Measurements from ENCODE around the gene CCDC88C.

Gene CCDC88C

GRCh38 chr14:91350483-91350812, 67.2 kb downstream of the CCDC88C start:
- Histone ChIP-seq H3K9ac (ENCODE audit: low read length) (peak overlapping the region; percentile 20; the same call in 1 of the 2 replicates), H3K4me1 (ENCODE audit: low read length) (peaks cover 87% of the 10 kb centered on the region), H3K4me3 (ENCODE audit: low read length) (peak overlapping the region; percentile 59), H3K4me2 (ENCODE audit: low read length) (peak overlapping the region; percentile 80), H2AFZ (ENCODE audit: low read depth, low read length) (no peak overlapping the region), H3K9me3 (ENCODE audit: insufficient read depth, low read length) (no peaks in the 10 kb centered on the region), H3K36me3 (replicated peaks; ENCODE audit: low read depth, low read length) (peaks cover 21% of the 10 kb centered on the region), H4K20me1 (ENCODE audit: insufficient read depth, low read length) (peaks cover 74% of the 10 kb centered on the region), H3K27me3 (ENCODE audit: low read depth, low read length) (no peaks in the 10 kb centered on the region; the same call in 1 of the 2 replicates), H3K79me2 (ENCODE audit: low read length) (peaks cover 89% of the 10 kb centered on the region), H3K27ac (ENCODE audit: low read length) (peak overlapping the region; percentile 80)
- TF ChIP-seq CTCF (IDR thresholded peaks at IDR 0.05; ENCODE audit: low read depth, low read length) (no peak), EZH2phosphoT487 (IDR thresholded peaks at IDR 0.05; ENCODE audit: low read depth) (no peak)

GRCh38 chr14:91349481-91350074, 68.0 kb downstream of the CCDC88C start:
- Histone ChIP-seq H3K4me1 (ENCODE audit: low read length) (peaks cover 79% of the 10 kb centered on the region), H2AFZ (ENCODE audit: low read depth, low read length) (no peak overlapping the region), H3K27me3 (ENCODE audit: low read depth, low read length) (no peaks in the 10 kb centered on the region; the same call in 1 of the 2 replicates), H3K9ac (ENCODE audit: low read length) (peak overlapping the region; percentile 53; the same call in 1 of the 2 replicates), H3K27ac (ENCODE audit: low read length) (peak overlapping the region; percentile 80), H3K36me3 (replicated peaks; ENCODE audit: low read depth, low read length) (peaks cover 19% of the 10 kb centered on the region), H3K4me3 (ENCODE audit: low read length) (peak overlapping the region; percentile 62), H4K20me1 (ENCODE audit: insufficient read depth, low read length) (peaks cover 68% of the 10 kb centered on the region), H3K9me3 (ENCODE audit: insufficient read depth, low read length) (no peaks in the 10 kb centered on the region), H3K79me2 (ENCODE audit: low read length) (peaks cover 89% of the 10 kb centered on the region), H3K4me2 (ENCODE audit: low read length) (peak overlapping the region; percentile 80)
- TF ChIP-seq EZH2phosphoT487 (IDR thresholded peaks at IDR 0.05; ENCODE audit: low read depth) (no peak), CTCF (IDR thresholded peaks at IDR 0.05; ENCODE audit: low read depth, low read length) (no peak)

- Histone ChIP-seq H3K4me3 (ENCODE audit: low read length) (peak overlapping the region; percentile 62), H2AFZ (ENCODE audit: low read depth, low read length) (no peak overlapping the region), H3K9me3 (ENCODE audit: insufficient read depth, low read length) (no peaks in the 10 kb centered on the region), H3K79me2 (ENCODE audit: low read length) (peaks cover 87% of the 10 kb centered on the region), H3K9ac (ENCODE audit: low read length) (peak overlapping the region; percentile 53; the same call in 1 of the 2 replicates), H3K4me1 (ENCODE audit: low read length) (peaks cover 72% of the 10 kb centered on the region), H4K20me1 (ENCODE audit: insufficient read depth, low read length) (peaks cover 66% of the 10 kb centered on the region), H3K27ac (ENCODE audit: low read length) (peak overlapping the region; percentile 80), H3K4me2 (ENCODE audit: low read length) (peak overlapping the region; percentile 80), H3K27me3 (ENCODE audit: low read depth, low read length) (no peaks in the 10 kb centered on the region; the same call in 1 of the 2 replicates), H3K36me3 (replicated peaks; ENCODE audit: low read depth, low read length) (peaks cover 14% of the 10 kb centered on the region)
- no peak for TF ChIP-seq EZH2phosphoT487 (IDR thresholded peaks at IDR 0.05; ENCODE audit: low read depth)
- no peak for TF ChIP-seq CTCF (IDR thresholded peaks at IDR 0.05; ENCODE audit: low read depth, low read length)
Measured at GRCh38 chr14:91348845-91349465, 68.7 kb downstream of the CCDC88C start.

GRCh38 chr14:91346838-91347173, 70.8 kb downstream of the CCDC88C start:
- Histone ChIP-seq H3K9me3 (ENCODE audit: insufficient read depth, low read length) (no peaks in the 10 kb centered on the region), H3K4me1 (ENCODE audit: low read length) (peaks cover 51% of the 10 kb centered on the region), H3K27me3 (ENCODE audit: low read depth, low read length) (no peaks in the 10 kb centered on the region), H3K4me3 (ENCODE audit: low read length) (no peak overlapping the region), H3K36me3 (replicated peaks; ENCODE audit: low read depth, low read length) (peaks cover 9% of the 10 kb centered on the region), H2AFZ (ENCODE audit: low read depth, low read length) (no peak overlapping the region), H3K27ac (ENCODE audit: low read length) (no peak overlapping the region), H4K20me1 (ENCODE audit: insufficient read depth, low read length) (peaks cover 64% of the 10 kb centered on the region), H3K79me2 (ENCODE audit: low read length) (peaks cover 68% of the 10 kb centered on the region), H3K9ac (ENCODE audit: low read length) (no peak overlapping the region), H3K4me2 (ENCODE audit: low read length) (peak overlapping the region; percentile 5; the same call in 1 of the 2 replicates)
- TF ChIP-seq EZH2phosphoT487 (IDR thresholded peaks at IDR 0.05; ENCODE audit: low read depth) (no peak), CTCF (IDR thresholded peaks at IDR 0.05; ENCODE audit: low read depth, low read length) (no peak)

Measured in OCI-LY3 (cell line).